Panc1 (cell line): Measurements from ENCODE around the gene IFFO2. TPM values are rescaled to one million over a fixed set of nuclear protein-coding genes. Genes with fewer than 3 reads are reported as not detected.

ENCODE experiments used
- ATAC-seq: fragments of 200-7000 bp; cut with Tn5 transposase; 2 replicates; pipeline ENCODE4 v1.9.1; 2020; ENCODE audit warnings: mild to moderate bottlenecking, moderate library complexity
- BruUV-seq: library from RNA; stranded (reverse); fragments of 400-500 nt; replicated peaks from 2 replicates; lab custom pipeline; 2021; lab: Mats Ljungman, UMichigan
- CTCF ChIA-PET: fragments of 300-600 bp; sonication (Branson Sonifier 250); formaldehyde crosslinking; loops from one replicate; lab custom pipeline; 2022; ENCODE audit warnings: antibody characterized with exemption; lab: Charles Lee
- POLR2A ChIA-PET: fragments of 300-600 bp; sonication (Branson Sonifier 250); formaldehyde crosslinking; loops from one replicate; lab custom pipeline; 2022; ENCODE audit warnings: antibody characterized with exemption; lab: Charles Lee
- DNase-seq: peaks from one replicate; pipeline ENCODE4 v3.0.0-alpha.2; 2010; ENCODE audit warnings: low read depth, low spot score
- H3K27ac ChIP-seq: 2 replicates; pipeline ENCODE4 v1.5.1; 2011; ENCODE audit warnings: mild to moderate bottlenecking, low read length, inconsistent platforms
- H3K27me3 ChIP-seq: fragments of 200-500 bp; sonication (Bioruptor generic); 2 replicates; pipeline ENCODE4 v1.6.0; 2014; ENCODE audit warnings: low read length, inconsistent platforms; ENCODE audit not compliant: control insufficient read depth, insufficient read depth
- H3K36me3 ChIP-seq: fragments of 200-500 bp; sonication (Bioruptor generic); 2 replicates; pipeline ENCODE4 v1.5.1; 2014; ENCODE audit warnings: inconsistent platforms, mild to moderate bottlenecking, low read length, moderate library complexity; ENCODE audit not compliant: control insufficient read depth, insufficient read depth
- H3K4me1 ChIP-seq: 2 replicates; pipeline ENCODE4 v1.5.1; 2011; ENCODE audit warnings: inconsistent platforms, mild to moderate bottlenecking, low read length, moderate library complexity; ENCODE audit not compliant: control insufficient read depth, insufficient read depth
- H3K4me3 ChIP-seq, 2 experiments: 2 replicates each; pipeline ENCODE4 v1.5.1; 2011 to 2012; ENCODE audit warnings: low read depth in 2 of 2, low read length in 2 of 2, mild to moderate bottlenecking in 2 of 2, inconsistent platforms in 1 of 2, moderate library complexity in 1 of 2
- H3K9me3 ChIP-seq: fragments of 200-500 bp; sonication (Bioruptor generic); 2 replicates; pipeline ENCODE4 v1.5.1; 2014; ENCODE audit warnings: low read depth, mild to moderate bottlenecking, inconsistent platforms, low read length, moderate library complexity; ENCODE audit not compliant: control insufficient read depth, insufficient read depth
- POLR2AphosphoS5 ChIP-seq: IDR thresholded peaks from 2 replicates; pipeline ENCODE4 v1.6.1; 2012; ENCODE audit warnings: mild to moderate bottlenecking, low read depth, low read length, moderate library complexity
- REST ChIP-seq, 2 experiments: IDR thresholded peaks; 2 replicates each; pipeline ENCODE4 v1.6.1; 2011 to 2012; ENCODE audit warnings: low read depth in 2 of 2, control low read depth in 1 of 2, low read length in 1 of 2, mild to moderate bottlenecking in 1 of 2, moderate library complexity in 1 of 2; ENCODE audit not compliant: insufficient read depth in 1 of 2
- SIN3A ChIP-seq: IDR thresholded peaks from 2 replicates; pipeline ENCODE4 v1.6.1; 2012; ENCODE audit warnings: low read depth, mild to moderate bottlenecking, low read length, moderate library complexity, borderline replicate concordance; ENCODE audit not compliant: insufficient read depth
- TCF7L2 ChIP-seq: IDR thresholded peaks from 2 replicates; pipeline ENCODE4 v1.6.1; 2011; ENCODE audit warnings: mild to moderate bottlenecking, low read depth, low read length, inconsistent platforms
- in situ Hi-C: cut with HindIII; loops from 2 replicates; pipeline ENCODE4 v1.10.0; 2016; ENCODE audit warnings: low sequenced_read_pairs, low pct_unique_long_range_greater_than_20kb
- intact Hi-C: fragments of 100-400 bp; cut with micrococcal nuclease; formaldehyde crosslinking; loops from one replicate; pipeline ENCODE4 v1.10.0; 2022; ENCODE audit not compliant: unreplicated experiment
- total RNA-seq: library from RNA; stranded (reverse); gene quantifications from one replicate; pipeline ENCODE4 v1.2.1, GENCODE V29; 2021; ENCODE audit not compliant: unreplicated experiment
- TF ChIP-seq, protein P1 (sequence below): fragments of 450-650 bp; IDR thresholded peaks from 2 replicates; pipeline ENCODE4 v1.5.1; 2017; ENCODE audit warnings: mild to moderate bottlenecking

Gene IFFO2
- total RNA-seq, 1 experiment from 2014 or later = 59.4 TPM

DNA sequence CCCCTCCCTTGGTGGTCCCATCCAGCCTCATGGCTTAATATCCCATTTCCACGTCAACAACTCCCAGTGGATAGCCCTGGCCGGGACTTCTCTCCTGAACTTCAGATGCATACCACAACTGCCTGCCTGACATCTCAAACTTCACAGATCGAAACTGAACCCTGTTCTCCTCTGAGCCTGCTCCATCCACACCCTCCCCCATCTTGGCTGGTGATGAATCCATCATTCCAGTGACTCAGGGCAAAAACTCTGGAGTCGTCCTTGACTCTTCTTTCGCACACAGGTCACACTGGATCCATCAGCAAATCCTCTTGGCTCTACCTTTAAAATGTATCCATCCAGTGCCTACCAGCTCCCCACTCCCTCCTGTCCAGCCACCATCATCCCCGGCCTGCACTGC lies 100.9 kb downstream of the IFFO2 start:
- Histone ChIP-seq H3K9me3 (no peaks in the 10 kb centered on the region), H3K4me3 (no peak overlapping the region), H3K27ac (no peak overlapping the region), H3K36me3 (no peaks in the 10 kb centered on the region), H3K4me1 (no peaks in the 10 kb centered on the region), H3K27me3 (peaks cover 12% of the 10 kb centered on the region; the same call in 1 of the 2 replicates)
- in situ Hi-C loops = no loop called here
- DNase-seq (no peak), ATAC-seq (no peak)
- ChIA-PET POLR2A (no interaction called here), CTCF (no interaction called here)
- intact Hi-C loops = no loop called here
- TF ChIP-seq, protein P1, sequence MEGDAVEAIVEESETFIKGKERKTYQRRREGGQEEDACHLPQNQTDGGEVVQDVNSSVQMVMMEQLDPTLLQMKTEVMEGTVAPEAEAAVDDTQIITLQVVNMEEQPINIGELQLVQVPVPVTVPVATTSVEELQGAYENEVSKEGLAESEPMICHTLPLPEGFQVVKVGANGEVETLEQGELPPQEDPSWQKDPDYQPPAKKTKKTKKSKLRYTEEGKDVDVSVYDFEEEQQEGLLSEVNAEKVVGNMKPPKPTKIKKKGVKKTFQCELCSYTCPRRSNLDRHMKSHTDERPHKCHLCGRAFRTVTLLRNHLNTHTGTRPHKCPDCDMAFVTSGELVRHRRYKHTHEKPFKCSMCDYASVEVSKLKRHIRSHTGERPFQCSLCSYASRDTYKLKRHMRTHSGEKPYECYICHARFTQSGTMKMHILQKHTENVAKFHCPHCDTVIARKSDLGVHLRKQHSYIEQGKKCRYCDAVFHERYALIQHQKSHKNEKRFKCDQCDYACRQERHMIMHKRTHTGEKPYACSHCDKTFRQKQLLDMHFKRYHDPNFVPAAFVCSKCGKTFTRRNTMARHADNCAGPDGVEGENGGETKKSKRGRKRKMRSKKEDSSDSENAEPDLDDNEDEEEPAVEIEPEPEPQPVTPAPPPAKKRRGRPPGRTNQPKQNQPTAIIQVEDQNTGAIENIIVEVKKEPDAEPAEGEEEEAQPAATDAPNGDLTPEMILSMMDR = no peak
- no peak for TF ChIP-seq SIN3A
- TF ChIP-seq POLR2AphosphoS5 = no peak
- TF ChIP-seq REST (IDR thresholded peaks at IDR 0.05; ENCODE audit: insufficient read depth in 1 of 2, low read depth in 2 of 2, low read length in 1 of 2) = no peak
- no peak for TF ChIP-seq TCF7L2
- BruUV-seq = no TSS peak

GRCh38 chr1:18854331-18855025 lies 102.0 kb downstream of the IFFO2 start:
- no peaks in the 10 kb centered on the region for H3K36me3 ChIP-seq
- no peaks in the 10 kb centered on the region for H3K4me1 ChIP-seq
- CTCF ChIA-PET = interaction anchor here (0.5 to 0.6 kb wide), 2 partner anchors 224 to 398 kb away, joined by 3 to 9 read pairs; partner anchors contain the start of gene PAX7
- no peaks in the 10 kb centered on the region for H3K9me3 ChIP-seq
- ATAC-seq (no peak), DNase-seq (no peak)
- no peak overlapping the region for H3K27ac ChIP-seq
- TF ChIP-seq REST (IDR thresholded peaks at IDR 0.05; ENCODE audit: insufficient read depth in 1 of 2, low read depth in 2 of 2, low read length in 1 of 2) (no peak), SIN3A (no peak), POLR2AphosphoS5 (no peak), TCF7L2 (no peak)
- TF ChIP-seq, protein P1 = no peak
- H3K27me3 ChIP-seq = peaks cover 12% of the 10 kb centered on the region; the same call in 1 of the 2 replicates
- POLR2A ChIA-PET = no interaction called here
- intact Hi-C loops = no loop called here
- in situ Hi-C loops = no loop called here
- no peak overlapping the region for H3K4me3 ChIP-seq
- BruUV-seq = no TSS peak
